ENCODE measurements around the gene PHF2. TPM values are rescaled to one million over a fixed set of nuclear protein-coding genes. Genes with fewer than 3 reads are reported as not detected.

The PHF2 gene
- polyA plus RNA-seq, 1 of the 3 experiments (the other 2 are of a cell fraction), result 11.2 TPM

DNA sequence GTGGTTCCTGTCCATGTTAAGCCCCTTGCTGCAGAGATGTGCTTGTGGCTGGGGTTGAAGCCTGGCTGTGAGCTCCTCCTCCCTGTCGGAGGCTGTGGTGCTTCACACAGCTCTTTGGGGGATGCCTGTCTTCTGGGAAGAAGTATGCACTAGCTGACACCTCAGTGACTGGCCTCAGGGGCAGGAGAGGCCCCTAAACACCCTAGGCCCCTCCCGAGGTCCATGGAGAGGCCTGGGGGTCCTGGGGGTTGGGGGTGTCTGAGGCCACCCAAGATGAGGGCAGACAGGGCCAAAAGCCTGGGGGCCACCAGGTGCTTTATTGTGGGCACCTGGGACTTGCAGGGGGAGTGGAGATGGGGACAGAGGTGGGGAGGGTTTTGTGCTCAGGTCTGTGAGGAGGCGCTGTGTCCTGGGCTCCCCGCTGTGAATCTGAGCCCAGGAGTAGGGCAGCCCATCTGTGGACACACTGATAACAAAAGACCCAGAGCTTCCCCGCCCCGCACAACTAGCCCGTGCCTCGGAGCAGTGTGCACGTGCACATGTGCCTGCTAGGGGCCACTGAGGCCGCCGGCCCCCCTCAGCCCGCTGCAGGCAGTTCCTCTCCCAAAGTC lies 92.0 kb downstream of the PHF2 start (continued):
- no peak for TF ChIP-seq USF1 (IDR thresholded peaks at IDR 0.05; ENCODE audit: borderline replicate concordance, low read depth)
- TF ChIP-seq ZBTB33 (IDR thresholded peaks at IDR 0.05; ENCODE audit: borderline replicate concordance, low read depth), result no peak
- TF ChIP-seq TCF12 (IDR thresholded peaks at IDR 0.05), result no peak

DNA sequence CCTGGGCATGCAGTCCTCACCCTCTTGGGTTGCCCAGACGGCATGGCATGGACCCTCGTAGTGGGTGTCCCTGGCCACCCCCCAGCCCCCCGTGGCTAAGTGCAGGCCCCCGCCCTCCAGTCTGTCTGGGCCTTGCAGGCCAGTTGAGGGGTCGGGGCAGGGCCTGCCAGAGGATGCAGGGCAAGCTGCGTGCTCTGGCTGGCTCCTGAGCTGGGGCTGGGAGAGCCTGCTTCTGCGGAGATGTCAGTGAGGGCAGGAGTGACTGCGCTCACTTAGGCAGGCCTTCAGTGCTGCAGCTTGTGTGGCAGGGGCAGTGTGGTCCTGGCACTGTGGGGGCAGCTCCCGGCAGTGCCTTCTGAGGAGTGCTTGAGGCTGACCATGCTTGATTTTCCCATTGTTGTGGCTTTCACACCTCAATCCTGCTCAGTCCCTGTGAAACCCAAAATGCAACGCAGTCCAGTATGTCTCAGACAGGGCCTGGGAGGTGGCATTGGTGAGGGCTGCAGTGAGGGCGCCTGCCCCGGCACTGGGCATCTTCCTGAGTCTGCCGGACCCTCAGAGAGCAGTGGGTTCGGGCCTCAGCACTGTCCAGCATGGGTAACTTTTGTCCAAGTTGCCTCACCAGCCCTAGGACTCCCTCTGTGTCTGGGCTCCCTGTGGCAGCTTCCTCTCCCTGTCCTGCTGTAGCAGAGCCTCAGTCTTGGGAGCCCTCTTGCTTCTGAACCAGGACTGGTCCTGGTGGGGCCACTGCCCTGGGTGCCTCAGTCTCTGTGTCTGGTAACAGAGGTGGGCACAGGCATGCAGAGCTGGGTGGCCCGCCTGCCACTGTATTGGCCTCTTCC lies 93.0 kb downstream of the PHF2 start:
- no peaks in the 10 kb centered on the region for H3K9me2 ChIP-seq
- no peak overlapping the region for H3K4me2 ChIP-seq
- no peaks in the 10 kb centered on the region for H3F3A ChIP-seq (replicated peaks; ENCODE audit: insufficient read depth)
- no peaks in the 10 kb centered on the region for H3K27me3 ChIP-seq (ENCODE audit: insufficient read depth)
- H3K4me3 ChIP-seq (ENCODE audit: low read depth in 2 of 2, low read length in 1 of 2), result no peak overlapping the region
- peaks cover 0 to 3% of the 10 kb centered on the region in 2 experiments for H3K36me3 ChIP-seq (replicated peaks in 1 of 2; ENCODE audit: control insufficient read depth in 1 of 2, insufficient read depth in 2 of 2, low read length in 1 of 2)
- H3K9me3 ChIP-seq, result no peaks in the 10 kb centered on the region
- no peak overlapping the region for H2AFZ ChIP-seq (ENCODE audit: low read depth)
- no peak overlapping the region for H3K27ac ChIP-seq (ENCODE audit: low read depth in 2 of 2, low read length in 1 of 2)
- no peak for DNase-seq
- ChIA-PET CTCF (interaction anchor here (4.1 kb wide), 1 partner anchor 13 kb away, joined by 24 read pairs; no protein-coding TSS in a partner anchor), POLR2A (no interaction called here)
- H4K20me1 ChIP-seq (ENCODE audit: insufficient read depth), result peaks cover 14% of the 10 kb centered on the region; the same call in 1 of the 2 replicates
- H3K79me2 ChIP-seq (ENCODE audit: insufficient read depth), result no peaks in the 10 kb centered on the region
- no peak overlapping the region for H3K9ac ChIP-seq
- H3K4me1 ChIP-seq (ENCODE audit: control insufficient read depth in 1 of 2, insufficient read depth in 2 of 2, low read depth in 1 of 2, low read length in 1 of 2), result peaks cover 0 to 6% of the 10 kb centered on the region in 2 experiments; a peak in 1 of 4 replicates
- TF ChIP-seq NFIC (IDR thresholded peaks at IDR 0.05; ENCODE audit: borderline replicate concordance) (no peak), MEF2A (IDR thresholded peaks at IDR 0.05; ENCODE audit: borderline replicate concordance, low read depth) (no peak), MXI1 (IDR thresholded peaks at IDR 0.05; ENCODE audit: low read depth, low read length) (no peak), TEAD4 (IDR thresholded peaks at IDR 0.05; ENCODE audit: borderline replicate concordance, insufficient read depth) (no peak), IRF3 (IDR thresholded peaks at IDR 0.05; ENCODE audit: low read depth, low read length) (no peak)
- TF ChIP-seq, protein P1, sequence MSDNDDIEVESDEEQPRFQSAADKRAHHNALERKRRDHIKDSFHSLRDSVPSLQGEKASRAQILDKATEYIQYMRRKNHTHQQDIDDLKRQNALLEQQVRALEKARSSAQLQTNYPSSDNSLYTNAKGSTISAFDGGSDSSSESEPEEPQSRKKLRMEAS (IDR thresholded peaks at IDR 0.05; ENCODE audit: low read depth), result no peak
- 79% methylated on average over 10 of the region's 15 CpGs for WGBS (ENCODE audit: low lambda C conversion rate)

Measured in SK-N-SH (cell line).